GM15510 (cell line): Measurements from ENCODE around the gene CKLF.
A peak's percentile ranks its signal among the peaks of the same experiment; 100 is the strongest.

ENCODE experiments used
- POLR2A ChIP-seq: IDR thresholded peaks from 3 replicates; pipeline ENCODE4 v1.6.1; 2011; ENCODE audit warnings: borderline replicate concordance; ENCODE audit not compliant: insufficient read length; ENCODE audit errors: extremely low read depth

Gene CKLF

GRCh38 chr16:66549284-66550131 is 2.9 kb upstream of the CKLF start, which contains the start of gene TK2:
Gene TK2 (minus strand): TSS chr16:66550122. CDS start chr16:66550061, 61 bp downstream.
- peak; percentile 54 for TF ChIP-seq POLR2A

- TF ChIP-seq POLR2A: no peak
These were observed 1.0 kb upstream of the CKLF start for GRCh38 chr16:66551348-66551759.

DNA sequence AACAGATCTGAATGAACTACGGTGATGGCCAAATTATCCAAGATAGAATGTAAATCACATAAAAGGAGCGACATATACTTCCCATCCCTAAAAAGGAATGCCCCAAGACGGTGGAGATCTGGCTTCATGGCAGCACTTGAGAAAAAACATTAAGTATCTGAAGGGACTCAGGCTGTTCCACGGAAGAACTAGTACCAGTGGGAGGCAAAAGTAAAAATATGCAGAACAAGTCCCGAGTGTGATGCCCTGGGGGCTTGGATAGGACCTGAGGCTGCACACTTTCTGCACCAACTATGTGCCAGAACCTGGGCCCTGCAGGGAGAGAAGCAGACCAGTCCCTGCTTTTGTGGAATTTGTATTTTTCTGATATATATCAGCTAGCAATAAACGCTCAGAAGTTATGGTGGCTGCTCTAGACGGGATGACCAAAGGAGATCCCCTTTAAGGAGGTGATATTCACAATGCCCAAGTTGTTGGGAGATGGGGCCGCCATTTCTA is 539 bp upstream of the CKLF start:
- no peak for TF ChIP-seq POLR2A

- TF ChIP-seq POLR2A: no peak
These were observed 847 bp downstream of the CKLF start for GRCh38 chr16:66553223-66553622.

- no peak for TF ChIP-seq POLR2A
These were observed 1.6 kb downstream of the CKLF start for GRCh38 chr16:66554021-66554420.

GRCh38 chr16:66554495-66554894 is 2.1 kb downstream of the CKLF start:
- TF ChIP-seq POLR2A: no peak

DNA sequence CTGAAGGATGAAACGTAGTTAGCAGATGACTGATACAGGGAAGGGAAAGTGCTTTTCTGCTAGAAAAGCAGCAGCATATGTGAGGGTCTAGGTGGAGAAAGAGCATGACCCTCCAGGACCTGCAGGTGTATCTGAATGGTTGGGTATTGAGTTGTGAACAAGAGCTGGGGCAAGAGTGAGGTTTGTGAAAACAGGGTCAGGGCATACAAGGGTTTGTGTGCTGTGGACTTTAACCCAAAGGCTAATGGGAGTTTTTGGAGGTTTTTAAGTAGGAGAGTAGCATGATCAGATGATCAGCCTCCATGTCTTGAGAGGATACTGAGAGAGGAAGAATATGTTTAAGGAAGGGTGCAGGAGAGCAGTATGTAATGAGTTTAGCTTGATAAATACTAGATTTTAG is 7.7 kb downstream of the CKLF start:
- TF ChIP-seq POLR2A: no peak

- no peak for TF ChIP-seq POLR2A
These were observed 9.2 kb downstream of the CKLF start for GRCh38 chr16:66561381-66562080.

DNA sequence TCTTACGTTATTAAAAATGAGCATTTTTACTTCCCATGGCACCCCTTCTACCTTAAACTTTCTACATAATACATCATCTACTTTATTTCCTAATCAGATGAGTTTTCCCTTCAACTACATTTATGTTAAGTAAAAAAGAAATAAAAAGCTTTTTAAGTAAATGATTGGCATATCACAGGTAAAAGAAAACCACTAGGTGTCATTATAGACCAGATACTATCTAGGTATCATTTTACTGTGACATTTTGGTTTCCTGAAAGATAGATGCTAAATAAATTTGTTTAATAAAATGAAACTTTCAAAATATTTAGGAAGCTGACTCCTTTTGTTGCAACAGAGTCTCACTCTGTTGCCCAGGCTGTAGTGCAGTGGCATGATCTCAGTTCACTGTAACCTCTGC is 10.0 kb downstream of the CKLF start:
- TF ChIP-seq POLR2A: no peak

DNA sequence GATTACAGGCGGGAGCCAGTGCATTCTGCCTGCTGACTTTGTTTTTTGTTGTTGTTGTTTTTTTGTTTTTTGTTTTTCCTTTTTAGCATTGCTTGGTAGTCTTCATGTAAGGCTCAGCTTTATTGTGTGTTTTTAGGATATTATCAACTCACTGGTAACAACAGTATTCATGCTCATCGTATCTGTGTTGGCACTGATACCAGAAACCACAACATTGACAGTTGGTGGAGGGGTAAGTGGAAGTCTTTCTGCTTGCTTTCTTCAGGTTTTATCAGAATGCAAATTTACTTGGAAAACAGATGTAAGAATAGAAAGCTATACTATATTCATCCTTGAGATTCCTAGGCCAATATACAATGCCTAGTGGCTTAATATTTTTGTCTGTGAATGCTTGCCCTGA is 10.6 kb downstream of the CKLF start:
- TF ChIP-seq POLR2A: no peak

GRCh38 chr16:66563574-66564334 is 11.4 kb downstream of the CKLF start:
- no peak for TF ChIP-seq POLR2A

DNA sequence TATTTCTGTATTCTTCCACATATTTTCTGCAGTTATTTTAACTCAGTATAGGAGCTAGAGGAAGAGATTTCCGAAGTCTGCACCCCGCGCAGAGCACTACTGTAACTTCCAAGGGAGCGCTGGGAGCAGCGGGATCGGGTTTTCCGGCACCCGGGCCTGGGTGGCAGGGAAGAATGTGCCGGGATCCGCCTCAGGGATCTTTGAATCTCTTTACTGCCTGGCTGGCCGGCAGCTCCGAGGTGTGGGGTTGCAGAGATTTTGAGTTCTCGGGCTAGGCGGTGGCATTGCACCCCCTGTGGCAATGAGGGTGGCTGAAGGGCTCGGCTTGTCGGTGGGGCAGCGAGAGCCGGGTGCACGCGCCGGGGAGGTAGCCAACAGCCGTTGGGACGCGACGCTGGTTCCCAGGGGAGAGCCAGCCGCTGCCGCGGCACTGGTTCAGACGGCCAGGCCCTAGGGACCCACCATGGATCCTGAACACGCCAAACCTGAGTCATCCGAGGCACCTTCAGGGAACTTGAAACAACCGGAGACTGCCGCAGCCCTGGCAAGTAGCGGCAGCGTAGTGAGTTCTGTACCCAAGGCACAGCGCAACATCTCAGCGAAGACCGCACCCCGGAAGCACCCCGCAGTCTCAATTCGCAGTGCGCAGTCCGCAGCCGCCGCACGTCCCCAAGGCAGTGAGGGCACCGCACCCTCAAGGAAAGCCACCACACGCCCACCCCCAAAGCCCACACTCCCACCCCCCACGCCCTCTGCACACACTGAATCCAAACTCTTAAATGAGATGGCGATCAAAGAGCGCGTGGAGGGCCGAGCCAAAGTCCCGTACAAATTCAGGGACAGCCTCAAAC is 13.9 kb downstream of the CKLF start, which contains the start of gene CMTM1:
TSS of gene CMTM1 (plus strand) at position 389 of the 851 bp plus-strand sequence. CDS start at position 464, 75 bp downstream.
- TF ChIP-seq POLR2A: no peak

DNA sequence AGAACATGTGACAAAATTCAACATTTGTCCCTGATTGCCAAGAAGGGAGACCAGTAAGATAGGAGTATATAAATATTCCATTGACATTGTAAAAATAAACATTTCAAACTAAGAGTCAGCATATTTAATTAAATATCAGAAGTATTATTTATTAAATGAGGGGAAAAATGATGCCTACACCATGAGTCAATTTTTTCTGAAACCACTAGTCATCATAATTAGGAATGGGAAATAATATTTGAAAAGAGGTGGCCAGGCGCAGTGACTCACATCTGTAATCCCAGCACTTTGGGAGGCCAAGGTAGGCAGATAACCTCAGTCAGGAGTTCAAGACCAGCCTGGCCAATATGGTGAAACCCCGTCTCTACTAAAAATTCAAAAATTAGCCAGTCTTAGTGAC is 16.0 kb downstream of the CKLF start:
- TF ChIP-seq POLR2A: no peak

- no peak for TF ChIP-seq POLR2A
These were observed 16.8 kb downstream of the CKLF start for GRCh38 chr16:66569131-66569530.

DNA sequence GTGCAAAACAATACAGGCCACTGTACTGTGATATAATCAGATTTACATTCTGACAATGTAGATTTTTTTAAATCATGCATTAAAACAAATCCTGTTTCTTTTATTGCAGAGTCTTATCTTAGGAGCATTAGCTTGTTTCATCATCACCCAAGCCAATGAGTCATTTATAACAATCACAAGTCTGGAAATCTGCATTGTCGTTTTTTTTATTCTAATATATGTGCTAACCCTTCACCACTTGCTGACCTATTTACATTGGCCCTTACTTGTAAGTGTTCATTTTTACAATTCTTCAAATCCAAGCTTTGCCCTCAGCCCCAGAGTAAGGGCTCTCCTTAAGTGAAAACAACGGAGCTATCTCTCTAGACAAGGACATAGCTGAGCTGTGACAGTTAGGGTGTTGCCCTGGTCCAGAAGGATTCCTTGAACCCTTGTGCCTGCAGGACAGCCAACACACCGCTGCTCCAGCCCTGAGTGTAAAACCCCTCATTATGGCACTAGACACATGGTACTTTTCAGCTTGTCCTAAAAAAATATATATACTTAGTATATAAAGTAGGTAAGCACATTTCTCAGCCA is 17.5 kb downstream of the CKLF start:
- no peak for TF ChIP-seq POLR2A

DNA sequence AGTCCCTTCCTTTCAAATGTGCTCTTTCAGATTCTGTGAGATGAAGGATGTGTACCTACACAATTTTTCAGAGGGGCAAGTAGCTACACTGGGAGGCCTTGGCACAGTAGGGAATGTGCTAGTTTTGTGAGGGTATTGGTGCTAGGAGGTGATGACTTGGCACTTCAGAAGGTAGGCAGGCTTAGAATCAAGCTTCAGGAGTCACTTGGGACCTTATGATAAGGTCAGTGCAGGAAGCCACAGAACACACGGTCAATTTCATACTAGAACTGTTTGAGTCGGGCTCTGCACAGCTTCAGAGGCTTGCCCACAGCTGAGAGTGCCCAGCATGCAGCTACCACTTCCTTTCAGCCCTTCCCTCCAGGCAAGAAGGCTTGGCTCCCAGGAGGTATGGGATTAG is 20.0 kb downstream of the CKLF start:
- TF ChIP-seq POLR2A: no peak
